DOHH2 (cell line): ENCODE results near the gene TMEM132D.

ENCODE experiments used
- CTCF ChIP-seq: fragments of 200-600 bp; sonication (generic); IDR thresholded peaks from one replicate; pipeline ENCODE4 v1.5.1; 2014; ENCODE audit warnings: antibody characterized with exemption, mild to moderate bottlenecking, low read depth, low read length; ENCODE audit not compliant: poor library complexity, severe bottlenecking
- EZH2phosphoT487 ChIP-seq: fragments of 200-600 bp; sonication (generic); IDR thresholded peaks from 2 replicates; pipeline ENCODE4 v1.6.1; 2017; ENCODE audit warnings: borderline replicate concordance, mild to moderate bottlenecking, antibody characterized with exemption, low read length, moderate library complexity, mixed read lengths

DNA sequence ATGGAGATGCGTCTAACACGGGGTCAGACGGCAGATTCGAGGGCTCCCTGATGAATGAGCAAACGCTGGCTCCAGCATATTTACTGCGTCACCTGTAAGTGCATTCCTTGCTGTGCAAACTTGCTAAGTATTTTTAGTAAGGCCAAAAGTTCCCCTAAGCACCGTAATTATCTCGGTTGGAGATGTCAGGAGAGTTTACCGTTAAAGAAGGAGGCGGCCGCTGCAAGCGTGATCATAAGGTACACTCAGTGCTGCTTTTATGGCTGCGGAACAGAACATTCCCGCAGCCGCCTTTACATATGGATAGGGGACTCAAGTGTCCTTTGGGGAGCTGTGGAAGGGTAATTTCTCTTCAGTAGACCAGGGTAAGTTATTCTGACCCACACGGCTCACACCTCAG is 875.0 kb downstream of the TMEM132D start:
- TF ChIP-seq CTCF: no peak
- no peak for TF ChIP-seq EZH2phosphoT487
